ENCODE data around the gene AIF1.

The AIF1 gene

DNA sequence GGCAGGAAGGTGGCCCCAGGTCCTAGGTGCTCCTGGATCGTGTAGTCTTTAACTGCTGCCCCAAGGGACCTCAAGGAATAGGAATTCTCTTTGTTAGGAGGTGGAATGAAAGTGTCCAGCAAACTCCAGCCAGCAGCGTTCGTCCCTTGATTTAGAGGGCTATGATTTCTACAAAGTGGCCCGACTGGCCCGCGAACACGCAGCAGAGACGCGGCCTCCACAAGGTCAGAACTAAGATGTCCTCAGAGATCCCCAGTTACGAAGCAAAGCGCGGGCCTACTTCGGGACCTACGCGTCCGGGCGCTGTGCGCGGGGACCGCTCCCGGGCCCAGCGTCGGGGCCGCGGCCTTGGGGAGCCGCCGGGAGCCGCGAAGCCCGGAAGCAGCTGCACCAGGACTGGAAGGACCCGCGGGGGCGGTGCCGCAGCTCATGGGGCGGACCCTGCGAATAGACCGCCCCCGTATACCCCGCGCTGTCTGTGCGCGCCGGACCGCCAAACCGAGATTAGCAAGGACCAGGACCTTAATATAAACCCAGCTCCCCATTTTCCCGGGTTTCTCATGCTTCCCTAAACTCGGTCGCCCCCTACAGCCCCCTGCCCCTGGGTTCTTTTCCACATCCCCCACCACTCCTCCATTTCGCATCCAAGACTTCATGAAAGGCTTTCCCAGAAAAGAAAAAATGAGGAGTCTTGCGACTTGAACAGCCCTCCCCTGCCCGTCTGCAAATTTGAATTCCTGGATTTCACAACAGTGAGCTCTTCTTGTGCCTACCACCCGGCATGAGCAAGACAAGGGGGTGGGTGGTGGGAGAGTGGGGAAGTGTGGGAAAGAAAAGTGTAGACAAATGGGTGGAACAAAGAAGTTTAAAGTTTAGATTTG is 45.6 kb downstream of the AIF1 start, which contains the start of gene C6orf47:
Gene C6orf47 (minus strand): TSS at position 398 of the 881 bp plus-strand sequence. CDS start 831 bp downstream, outside the sequence.
- no peak for DNase-seq (ENCODE audit: extremely low read depth, low read depth)
- peak within 1 kb of the TSS; percentile 71 for H3K4me3 ChIP-seq (replicated peaks; ENCODE audit: low read depth, low read length)
- TF ChIP-seq, protein P1, sequence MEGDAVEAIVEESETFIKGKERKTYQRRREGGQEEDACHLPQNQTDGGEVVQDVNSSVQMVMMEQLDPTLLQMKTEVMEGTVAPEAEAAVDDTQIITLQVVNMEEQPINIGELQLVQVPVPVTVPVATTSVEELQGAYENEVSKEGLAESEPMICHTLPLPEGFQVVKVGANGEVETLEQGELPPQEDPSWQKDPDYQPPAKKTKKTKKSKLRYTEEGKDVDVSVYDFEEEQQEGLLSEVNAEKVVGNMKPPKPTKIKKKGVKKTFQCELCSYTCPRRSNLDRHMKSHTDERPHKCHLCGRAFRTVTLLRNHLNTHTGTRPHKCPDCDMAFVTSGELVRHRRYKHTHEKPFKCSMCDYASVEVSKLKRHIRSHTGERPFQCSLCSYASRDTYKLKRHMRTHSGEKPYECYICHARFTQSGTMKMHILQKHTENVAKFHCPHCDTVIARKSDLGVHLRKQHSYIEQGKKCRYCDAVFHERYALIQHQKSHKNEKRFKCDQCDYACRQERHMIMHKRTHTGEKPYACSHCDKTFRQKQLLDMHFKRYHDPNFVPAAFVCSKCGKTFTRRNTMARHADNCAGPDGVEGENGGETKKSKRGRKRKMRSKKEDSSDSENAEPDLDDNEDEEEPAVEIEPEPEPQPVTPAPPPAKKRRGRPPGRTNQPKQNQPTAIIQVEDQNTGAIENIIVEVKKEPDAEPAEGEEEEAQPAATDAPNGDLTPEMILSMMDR (IDR thresholded peaks at IDR 0.05; ENCODE audit: low read depth, low read length, missing control alignments), result no peak

DNA sequence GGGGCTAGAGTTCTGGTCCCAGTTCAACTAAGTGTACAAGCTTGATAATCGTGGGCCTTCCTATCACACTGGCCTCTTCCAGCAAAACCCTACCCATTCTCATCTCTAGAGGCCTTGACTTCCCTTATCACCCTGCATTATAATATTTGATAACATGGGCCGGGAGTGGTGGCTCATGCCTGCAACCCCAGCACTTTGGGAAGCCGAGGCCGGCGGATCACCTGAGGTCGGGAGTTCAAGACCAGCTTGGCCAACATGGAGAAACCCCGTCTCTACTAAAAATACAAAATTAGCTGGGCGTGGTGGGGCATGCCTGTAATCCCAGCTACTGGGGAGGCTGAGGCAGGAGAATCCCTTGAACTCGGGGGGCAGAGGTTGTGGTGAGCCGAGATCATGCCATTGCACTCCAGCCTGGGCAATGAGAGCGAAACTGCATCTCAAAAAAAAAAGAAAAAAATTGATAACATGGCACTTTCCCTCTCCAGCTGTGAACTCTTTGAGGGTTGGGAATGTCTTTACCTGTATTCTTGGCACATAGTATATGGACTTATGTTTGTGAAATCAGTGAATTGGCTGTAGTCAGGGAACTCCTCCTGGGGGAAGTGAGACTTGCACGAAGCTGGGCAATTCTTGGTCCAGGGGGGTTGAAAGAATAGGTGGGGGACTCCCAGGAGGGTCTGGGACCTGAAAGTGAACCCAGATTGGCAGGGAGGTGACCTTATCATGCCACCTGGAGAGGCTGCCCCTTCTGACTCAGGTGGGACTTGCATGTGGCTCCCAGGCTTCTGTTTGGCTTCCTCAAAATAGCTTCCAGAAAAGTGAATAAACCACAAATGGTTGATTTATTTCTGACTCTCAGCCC is 46.5 kb downstream of the AIF1 start:
- peak overlapping the region; percentile 71 for H3K4me3 ChIP-seq (replicated peaks; ENCODE audit: low read depth, low read length)
- TF ChIP-seq, protein P1 (IDR thresholded peaks at IDR 0.05; ENCODE audit: low read depth, low read length, missing control alignments), result no peak
- no peak for DNase-seq (ENCODE audit: extremely low read depth, low read depth)

DNA sequence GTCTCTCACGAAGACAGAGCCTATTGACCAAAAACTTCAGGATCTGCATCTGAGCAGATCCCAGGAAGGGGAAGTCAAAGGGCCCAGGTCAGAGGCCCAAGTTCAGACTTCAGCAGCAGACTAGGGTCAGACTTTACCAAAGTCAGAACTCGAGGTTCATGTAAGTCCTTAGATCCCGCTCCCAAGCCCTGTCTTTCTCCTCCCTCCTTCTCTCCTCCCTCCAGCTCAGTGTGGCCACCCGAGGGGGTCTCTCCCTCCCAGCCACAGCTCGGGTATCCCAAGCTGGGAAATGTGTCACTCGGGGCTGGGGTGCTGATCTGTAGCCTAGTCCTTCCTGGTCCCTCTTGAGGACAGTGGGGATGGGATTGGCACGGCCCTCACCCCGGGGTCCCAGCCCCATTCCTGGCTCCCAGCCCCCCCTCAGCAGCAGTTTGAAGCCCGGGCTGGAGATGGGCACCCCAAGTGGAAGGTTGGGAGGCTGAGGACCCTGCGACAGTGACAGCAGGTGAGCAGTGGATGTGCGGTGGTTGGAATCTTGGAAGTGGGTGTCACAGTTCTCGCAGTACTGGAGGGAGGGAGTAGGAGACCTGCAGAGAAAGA is 47.2 kb downstream of the AIF1 start:
- peak overlapping the region; percentile 97; the same call in 1 of the 2 replicates for H3K4me3 ChIP-seq (replicated peaks; ENCODE audit: low read depth, low read length)
- no peak for DNase-seq (ENCODE audit: extremely low read depth, low read depth)
- TF ChIP-seq, protein P1 (IDR thresholded peaks at IDR 0.05; ENCODE audit: low read depth, low read length, missing control alignments), result no peak

DNA sequence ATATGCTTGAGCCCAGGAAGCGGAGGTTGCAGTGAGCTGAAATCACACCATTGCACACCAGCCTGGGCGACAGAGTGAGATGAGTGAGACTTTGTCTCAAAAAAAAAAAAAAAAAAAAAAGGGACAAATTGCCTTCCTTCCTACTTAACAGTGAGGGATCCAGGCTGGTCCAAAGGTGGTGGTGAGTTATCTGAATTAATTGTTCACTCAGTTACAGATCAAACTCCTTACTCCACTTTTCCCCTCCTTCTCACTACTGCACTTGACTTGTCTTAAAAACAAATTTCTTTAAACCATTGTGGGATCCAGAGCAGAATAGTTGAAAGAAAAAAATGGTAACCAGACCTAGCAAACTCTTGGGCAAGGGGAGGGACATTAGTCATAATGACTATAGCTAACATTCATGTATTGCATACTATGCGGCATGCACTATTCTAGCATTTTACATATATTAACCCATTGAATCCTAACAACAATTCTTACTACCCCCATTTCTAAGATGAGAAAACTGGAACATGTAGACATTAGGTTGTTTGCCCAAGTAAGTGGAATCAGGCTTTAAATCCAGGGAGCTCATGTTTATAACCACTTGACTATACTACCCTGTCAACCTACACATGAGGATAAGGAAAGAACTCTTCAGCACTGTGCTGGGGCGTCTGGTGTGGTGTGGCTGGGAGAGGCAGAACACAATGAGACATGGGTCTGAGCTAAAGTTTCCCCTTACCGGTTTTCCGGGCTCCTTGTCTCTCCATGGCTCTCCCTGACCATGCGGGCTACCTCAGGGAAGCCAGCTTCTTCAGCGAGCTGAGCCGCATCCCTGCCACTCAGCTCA is 48.3 kb downstream of the AIF1 start:
- peak overlapping the region; percentile 97 for H3K4me3 ChIP-seq (replicated peaks; ENCODE audit: low read depth, low read length)
- TF ChIP-seq, protein P1 (IDR thresholded peaks at IDR 0.05; ENCODE audit: low read depth, low read length, missing control alignments), result no peak
- DNase-seq (ENCODE audit: extremely low read depth, low read depth), result no peak

DNA sequence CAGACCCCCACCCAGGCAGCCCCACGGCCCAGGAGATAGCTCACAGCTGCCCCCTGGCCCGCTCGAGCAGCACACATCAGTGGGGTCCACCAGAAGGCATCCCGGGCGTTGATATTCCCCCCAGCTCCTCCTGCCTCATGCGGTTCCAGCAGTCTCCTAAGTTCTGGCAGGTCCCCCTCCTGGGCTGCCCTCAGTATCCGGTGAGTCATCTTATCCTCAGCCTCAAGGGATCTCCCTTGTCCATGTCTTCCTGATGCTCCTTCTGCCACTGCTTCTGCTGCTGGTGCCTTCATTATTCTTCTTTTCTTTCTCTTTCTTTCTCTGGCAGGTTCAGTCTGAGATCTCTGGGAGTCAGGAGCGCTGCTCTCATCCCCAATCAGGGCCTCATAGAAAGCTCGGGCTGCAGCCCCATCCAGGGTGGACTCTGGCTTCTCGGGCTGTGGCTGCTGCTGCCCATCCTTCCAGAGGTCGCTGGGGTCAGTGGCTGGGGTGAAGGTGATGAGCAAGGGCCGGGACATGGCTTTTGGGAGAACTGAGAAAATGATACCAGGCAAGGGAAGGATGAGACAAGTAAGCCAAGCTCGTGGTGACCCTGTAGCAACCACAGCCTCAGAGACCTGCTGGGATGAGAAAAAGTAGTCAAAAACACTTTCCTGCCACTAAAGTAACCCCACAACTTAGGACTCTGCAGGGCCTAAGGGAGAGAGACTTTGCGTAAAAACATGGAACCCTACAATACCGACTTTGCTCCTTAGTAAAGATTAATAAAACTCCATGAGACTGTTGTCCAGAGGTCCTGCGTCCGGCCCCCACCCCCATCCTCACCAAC is 49.1 kb downstream of the AIF1 start:
- TF ChIP-seq, protein P1 (IDR thresholded peaks at IDR 0.05; ENCODE audit: low read depth, low read length, missing control alignments), result no peak
- DNase-seq (ENCODE audit: extremely low read depth, low read depth), result peak; percentile 61
- peak overlapping the region; percentile 97 for H3K4me3 ChIP-seq (replicated peaks; ENCODE audit: low read depth, low read length)
